CD4-positive, alpha-beta T cell treated with Interleukin-6 at 100 ng/mL for 8 hours (primary cell): ENCODE measurements around the gene AP4E1.
"Not testable (repeated sequence)": the region's sequence is repeated elsewhere in the genome, so short reads cannot be mapped to it uniquely, and the experiment has no call there.

Experiments used
- DNase-seq: peaks from one replicate; pipeline ENCODE4 v3.0.0-alpha.2; 2020; ENCODE audit warnings: mixed read lengths, low spot score

The AP4E1 gene

GRCh38 chr15:51024735-51025453 is 116.4 kb downstream of the AP4E1 start:
- DNase-seq, result no peak

GRCh38 chr15:51025454-51025846 is 117.0 kb downstream of the AP4E1 start:
- DNase-seq, result no peak

- DNase-seq, result no peak
Observed at GRCh38 chr15:51030649-51031316, 122.3 kb downstream of the AP4E1 start.

- DNase-seq, result not testable (repeated sequence)
Observed at GRCh38 chr15:51037474-51037873, 129.0 kb downstream of the AP4E1 start.

GRCh38 chr15:51038162-51038973 is 129.9 kb downstream of the AP4E1 start:
- no peak for DNase-seq

GRCh38 chr15:51038974-51039319 is 130.5 kb downstream of the AP4E1 start:
- no peak for DNase-seq

GRCh38 chr15:51044037-51044727 is 135.7 kb downstream of the AP4E1 start:
- DNase-seq, result no peak

- no peak for DNase-seq
Observed at GRCh38 chr15:51046016-51046415, 137.5 kb downstream of the AP4E1 start.

GRCh38 chr15:51046799-51047449 is 138.4 kb downstream of the AP4E1 start:
- no peak for DNase-seq

GRCh38 chr15:51048308-51048707 is 139.8 kb downstream of the AP4E1 start:
- no peak for DNase-seq

GRCh38 chr15:51049081-51049480 is 140.6 kb downstream of the AP4E1 start:
- no peak for DNase-seq

- no peak for DNase-seq
Observed at GRCh38 chr15:51051776-51052175, 143.3 kb downstream of the AP4E1 start.

- DNase-seq, result no peak
Observed at GRCh38 chr15:51053571-51053970, 145.1 kb downstream of the AP4E1 start.

GRCh38 chr15:51054535-51054934 is 146.1 kb downstream of the AP4E1 start:
- no peak for DNase-seq
